K562 (cell line): ENCODE results near the gene KCNC3. TPM values are rescaled to one million over a fixed set of nuclear protein-coding genes. Genes with fewer than 3 reads are reported as not detected.

ENCODE experiments used
- EP300 ChIP-seq: IDR thresholded peaks from 2 replicates; pipeline ENCODE4 v1.6.1; 2012; ENCODE audit warnings: low read length, improper control_type of control experiment
- GABPB1 ChIP-seq: sonication (generic); formaldehyde crosslinking; IDR thresholded peaks from 2 replicates; pipeline ENCODE4 v1.8.0; 2022; ENCODE audit warnings: mild to moderate bottlenecking, missing genetic modification reagents
- JUND ChIP-seq, 2 experiments: IDR thresholded peaks; 2 replicates in 1 of 2; 3 replicates in 1 of 2; pipeline ENCODE4 v1.6.1; 2011; ENCODE audit warnings: borderline replicate concordance in 2 of 2, low read depth in 2 of 2, low read length in 2 of 2, improper control_type of control experiment in 1 of 2, missing biosample characterization in 1 of 2, missing genetic modification characterization in 1 of 2, missing genetic modification reagents in 1 of 2
- KHSRP ChIP-seq: fragments of 450-650 bp; IDR thresholded peaks from 2 replicates; pipeline ENCODE4 v1.6.1; 2017
- L3MBTL2 ChIP-seq: fragments of 450-650 bp; IDR thresholded peaks from 2 replicates; pipeline ENCODE4 v1.6.1; 2016; ENCODE audit warnings: mild to moderate bottlenecking, moderate library complexity
- LEF1 ChIP-seq: fragments of 450-650 bp; IDR thresholded peaks from 2 replicates; pipeline ENCODE4 v1.6.1; 2016; ENCODE audit warnings: mild to moderate bottlenecking
- PHTF2 ChIP-seq: fragments of 250-450 bp; sonication (Bioruptor Pico); IDR thresholded peaks from 2 replicates; pipeline ENCODE4 v1.5.0; 2021; ENCODE audit warnings: mild to moderate bottlenecking
- THRAP3 ChIP-seq: fragments of 450-650 bp; IDR thresholded peaks from 2 replicates; pipeline ENCODE4 v1.6.1; 2016; ENCODE audit warnings: mild to moderate bottlenecking, inconsistent platforms, borderline replicate concordance
- ZBTB7A ChIP-seq: IDR thresholded peaks from 2 replicates; pipeline ENCODE4 v1.6.1; 2011; ENCODE audit warnings: low read depth, mild to moderate bottlenecking, low read length, moderate library complexity, borderline replicate concordance; ENCODE audit not compliant: control insufficient read depth
- ZNF124 ChIP-seq: sonication (generic); formaldehyde crosslinking; IDR thresholded peaks from 2 replicates; pipeline ENCODE4 v1.8.1; 2022; ENCODE audit warnings: missing genetic modification reagents
- ZNF311 ChIP-seq: fragments of 250-450 bp; sonication (Bioruptor Pico); IDR thresholded peaks from 2 replicates; pipeline ENCODE4 v1.4.0; 2020; ENCODE audit warnings: mild to moderate bottlenecking, moderate library complexity
- polyA plus RNA-seq, 8 experiments: library from polyadenylated mRNA; depleted of rRNA in 4 of 8; stranded (reverse) in 5 of 8; unstranded in 3 of 8; fragments of >200 nt; fragmentation: Nextera tagmentation in 2 of 8; fragmentation: Illumina TruSeq in 1 of 8; extraction: Ambion mirVana in 2 of 8; extraction: Trizol in 1 of 8; gene quantifications; 2 replicates each; pipeline versions ENCODE4 v1.2.1 to v1.2.3, GENCODE V29; 2011 to 2014; ENCODE audit warnings: inconsistent platforms in 1 of 8, missing spikeins in 1 of 8
- total RNA-seq, 7 experiments: library from RNA; depleted of rRNA in 6 of 7; stranded (reverse); fragments of >200 nt in 6 of 7; fragmentation: Illumina TruSeq in 2 of 7; extraction: Trizol in 2 of 7; gene quantifications; 2 replicates each; pipeline versions ENCODE4 v1.2.1 to v1.2.3, GENCODE V29; 2011 to 2021; ENCODE audit warnings: low replicate concordance in 1 of 7
- TF ChIP-seq, protein P1 (sequence below): sonication (generic); formaldehyde crosslinking; IDR thresholded peaks from 2 replicates; pipeline ENCODE4 v1.8.1; 2022; ENCODE audit warnings: missing genetic modification reagents
- TF ChIP-seq, protein P2 (sequence below), 2 experiments: fragments of 450-650 bp; IDR thresholded peaks; 2 replicates each; pipeline ENCODE4 v1.6.1; 2016; ENCODE audit warnings: mild to moderate bottlenecking in 2 of 2, borderline replicate concordance in 1 of 2, low read depth in 1 of 2, moderate library complexity in 1 of 2
- TF ChIP-seq, protein P3 (sequence below): IDR thresholded peaks from 3 replicates; pipeline ENCODE4 v1.6.1; 2011; ENCODE audit warnings: borderline replicate concordance, mild to moderate bottlenecking, moderate library complexity; ENCODE audit not compliant: insufficient read length; ENCODE audit errors: extremely low read depth

Gene KCNC3
- total and polyA plus RNA-seq, 9 of the 15 experiments (the other 6 are each of a cell fraction or from before 2014, with no cell fraction given) = 0.03 to 26.2 (median 2.0) TPM

DNA sequence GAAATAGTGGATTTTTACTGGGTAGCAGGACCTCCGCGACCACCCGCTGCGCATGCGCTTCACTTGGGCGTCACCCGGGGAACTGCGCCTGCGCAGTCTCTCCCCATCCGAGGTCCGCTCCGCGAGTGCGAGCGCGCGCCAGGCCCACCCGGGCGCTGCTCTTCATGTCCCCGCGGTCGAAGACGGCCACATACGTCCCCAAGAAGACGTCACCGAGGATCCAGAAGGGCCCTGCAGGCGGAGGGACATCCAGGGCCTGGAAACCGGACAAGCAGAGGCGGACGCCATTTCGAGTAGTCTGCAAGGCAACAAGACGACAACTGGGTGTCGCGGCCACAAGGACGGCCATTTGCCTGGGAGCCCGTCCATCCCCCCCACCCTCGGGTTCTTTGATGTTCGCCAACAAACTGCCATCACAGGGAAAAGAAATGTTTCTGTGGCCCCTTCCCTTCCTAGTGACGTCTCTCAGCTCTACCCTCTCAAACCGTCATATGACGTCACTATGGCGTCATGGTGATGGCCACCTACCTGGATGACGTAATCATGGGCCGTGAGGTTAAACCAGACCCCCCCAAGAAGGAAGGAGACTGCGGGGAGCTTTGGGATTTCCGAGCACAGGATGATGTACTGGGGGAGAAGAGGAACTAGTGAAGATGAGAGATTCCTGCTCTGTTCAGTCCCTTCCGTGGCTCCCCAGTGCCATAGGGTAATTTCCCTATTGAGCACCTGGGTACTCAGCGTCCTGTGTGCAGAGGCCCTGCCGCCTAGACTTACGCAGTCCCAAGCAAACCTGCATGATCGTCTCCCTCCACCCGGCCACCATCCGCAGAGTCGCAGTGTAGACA, 29.5 kb upstream of the KCNC3 start (continued):
- TF ChIP-seq, protein P1, sequence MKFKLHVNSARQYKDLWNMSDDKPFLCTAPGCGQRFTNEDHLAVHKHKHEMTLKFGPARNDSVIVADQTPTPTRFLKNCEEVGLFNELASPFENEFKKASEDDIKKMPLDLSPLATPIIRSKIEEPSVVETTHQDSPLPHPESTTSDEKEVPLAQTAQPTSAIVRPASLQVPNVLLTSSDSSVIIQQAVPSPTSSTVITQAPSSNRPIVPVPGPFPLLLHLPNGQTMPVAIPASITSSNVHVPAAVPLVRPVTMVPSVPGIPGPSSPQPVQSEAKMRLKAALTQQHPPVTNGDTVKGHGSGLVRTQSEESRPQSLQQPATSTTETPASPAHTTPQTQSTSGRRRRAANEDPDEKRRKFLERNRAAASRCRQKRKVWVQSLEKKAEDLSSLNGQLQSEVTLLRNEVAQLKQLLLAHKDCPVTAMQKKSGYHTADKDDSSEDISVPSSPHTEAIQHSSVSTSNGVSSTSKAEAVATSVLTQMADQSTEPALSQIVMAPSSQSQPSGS (CRISPR knock-in tag) = peak; percentile 95; the same call in 1 of the 2 replicates
- TF ChIP-seq THRAP3 = peak; percentile 89; the same call in 1 of the 2 replicates
- peak; percentile 12; the same call in 1 of the 2 replicates for TF ChIP-seq ZNF311
- no peak for TF ChIP-seq EP300
- TF ChIP-seq PHTF2 (CRISPR knock-in tag) = no peak
- TF ChIP-seq, protein P2, sequence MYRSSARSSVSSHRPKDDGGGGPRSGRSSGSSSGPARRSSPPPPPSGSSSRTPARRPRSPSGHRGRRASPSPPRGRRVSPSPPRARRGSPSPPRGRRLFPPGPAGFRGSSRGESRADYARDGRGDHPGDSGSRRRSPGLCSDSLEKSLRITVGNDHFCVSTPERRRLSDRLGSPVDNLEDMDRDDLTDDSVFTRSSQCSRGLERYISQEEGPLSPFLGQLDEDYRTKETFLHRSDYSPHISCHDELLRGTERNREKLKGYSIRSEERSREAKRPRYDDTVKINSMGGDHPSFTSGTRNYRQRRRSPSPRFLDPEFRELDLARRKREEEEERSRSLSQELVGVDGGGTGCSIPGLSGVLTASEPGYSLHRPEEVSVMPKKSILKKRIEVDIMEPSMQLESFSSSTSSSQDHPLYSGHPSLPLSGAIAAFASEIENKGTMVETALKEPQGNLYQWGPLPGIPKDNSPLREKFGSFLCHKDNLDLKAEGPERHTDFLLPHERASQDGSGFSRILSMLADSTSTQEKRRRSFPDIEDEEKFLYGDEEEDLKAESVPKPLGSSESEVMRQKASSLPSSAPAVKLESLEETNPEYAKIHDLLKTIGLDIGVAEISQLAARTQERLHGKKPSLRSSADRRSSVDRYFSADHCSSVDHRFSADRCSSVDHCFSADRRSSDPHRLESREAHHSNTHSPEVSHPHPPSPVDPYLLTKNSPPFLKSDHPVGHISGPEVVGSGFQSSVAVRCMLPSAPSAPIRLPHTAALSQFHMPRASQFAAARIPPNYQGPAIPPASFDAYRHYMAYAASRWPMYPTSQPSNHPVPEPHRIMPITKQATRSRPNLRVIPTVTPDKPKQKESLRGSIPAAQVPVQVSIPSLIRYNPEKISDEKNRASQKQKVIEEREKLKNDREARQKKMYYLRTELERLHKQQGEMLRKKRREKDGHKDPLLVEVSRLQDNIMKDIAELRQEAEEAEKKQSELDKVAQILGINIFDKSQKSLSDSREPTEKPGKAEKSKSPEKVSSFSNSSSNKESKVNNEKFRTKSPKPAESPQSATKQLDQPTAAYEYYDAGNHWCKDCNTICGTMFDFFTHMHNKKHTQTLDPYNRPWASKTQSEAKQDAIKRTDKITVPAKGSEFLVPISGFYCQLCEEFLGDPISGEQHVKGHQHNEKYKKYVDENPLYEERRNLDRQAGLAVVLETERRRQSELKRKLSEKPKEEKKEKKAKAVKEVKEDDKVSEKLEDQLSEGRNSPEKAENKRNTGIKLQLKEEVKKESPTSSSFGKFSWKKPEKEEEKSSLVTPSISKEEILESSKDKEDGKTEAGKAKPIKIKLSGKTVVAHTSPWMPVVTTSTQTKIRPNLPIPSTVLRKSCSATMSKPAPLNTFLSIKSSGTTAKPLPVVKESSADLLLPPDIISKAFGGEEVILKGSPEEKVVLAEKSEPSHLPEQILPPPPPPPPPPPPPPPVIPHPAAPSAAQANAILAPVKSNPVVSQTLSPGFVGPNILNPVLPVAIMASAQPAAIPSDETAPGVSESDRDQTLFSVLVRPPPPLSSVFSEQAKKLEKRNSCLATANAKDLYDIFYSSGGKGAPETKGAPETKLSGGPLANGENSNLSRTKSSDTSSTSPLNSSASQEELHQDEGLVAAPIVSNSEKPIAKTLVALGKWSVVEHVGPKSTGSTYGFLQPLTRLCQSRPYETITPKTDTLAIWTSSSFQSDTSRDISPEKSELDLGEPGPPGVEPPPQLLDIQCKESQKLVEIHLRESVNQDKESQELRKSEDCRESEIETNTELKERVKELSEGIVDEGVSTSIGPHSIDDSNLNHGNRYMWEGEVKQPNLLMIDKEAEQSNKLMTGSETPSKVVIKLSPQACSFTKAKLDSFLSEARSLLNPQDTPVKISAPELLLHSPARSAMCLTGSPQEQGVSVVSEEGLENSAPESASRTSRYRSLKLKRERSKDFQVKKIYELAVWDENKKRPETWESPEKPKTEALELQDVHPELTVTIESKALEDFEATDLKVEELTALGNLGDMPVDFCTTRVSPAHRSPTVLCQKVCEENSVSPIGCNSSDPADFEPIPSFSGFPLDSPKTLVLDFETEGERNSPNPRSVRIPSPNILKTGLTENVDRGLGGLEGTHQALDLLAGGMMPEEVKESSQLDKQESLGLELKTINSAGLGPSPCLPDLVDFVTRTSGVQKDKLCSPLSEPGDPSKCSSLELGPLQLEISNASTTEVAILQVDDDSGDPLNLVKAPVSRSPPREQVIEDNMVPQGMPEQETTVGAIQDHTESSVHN (IDR thresholded peaks at IDR 0.05; ENCODE audit: borderline replicate concordance in 1 of 2, low read depth in 1 of 2) = peak in 1 of 2 experiments; percentile 78; a peak in 1 of 4 replicates
- TF ChIP-seq KHSRP = peak; percentile 100
- TF ChIP-seq LEF1 = peak; percentile 49; the same call in 1 of the 2 replicates
- TF ChIP-seq, protein P3, sequence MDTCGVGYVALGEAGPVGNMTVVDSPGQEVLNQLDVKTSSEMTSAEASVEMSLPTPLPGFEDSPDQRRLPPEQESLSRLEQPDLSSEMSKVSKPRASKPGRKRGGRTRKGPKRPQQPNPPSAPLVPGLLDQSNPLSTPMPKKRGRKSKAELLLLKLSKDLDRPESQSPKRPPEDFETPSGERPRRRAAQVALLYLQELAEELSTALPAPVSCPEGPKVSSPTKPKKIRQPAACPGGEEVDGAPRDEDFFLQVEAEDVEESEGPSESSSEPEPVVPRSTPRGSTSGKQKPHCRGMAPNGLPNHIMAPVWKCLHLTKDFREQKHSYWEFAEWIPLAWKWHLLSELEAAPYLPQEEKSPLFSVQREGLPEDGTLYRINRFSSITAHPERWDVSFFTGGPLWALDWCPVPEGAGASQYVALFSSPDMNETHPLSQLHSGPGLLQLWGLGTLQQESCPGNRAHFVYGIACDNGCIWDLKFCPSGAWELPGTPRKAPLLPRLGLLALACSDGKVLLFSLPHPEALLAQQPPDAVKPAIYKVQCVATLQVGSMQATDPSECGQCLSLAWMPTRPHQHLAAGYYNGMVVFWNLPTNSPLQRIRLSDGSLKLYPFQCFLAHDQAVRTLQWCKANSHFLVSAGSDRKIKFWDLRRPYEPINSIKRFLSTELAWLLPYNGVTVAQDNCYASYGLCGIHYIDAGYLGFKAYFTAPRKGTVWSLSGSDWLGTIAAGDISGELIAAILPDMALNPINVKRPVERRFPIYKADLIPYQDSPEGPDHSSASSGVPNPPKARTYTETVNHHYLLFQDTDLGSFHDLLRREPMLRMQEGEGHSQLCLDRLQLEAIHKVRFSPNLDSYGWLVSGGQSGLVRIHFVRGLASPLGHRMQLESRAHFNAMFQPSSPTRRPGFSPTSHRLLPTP = no peak
- TF ChIP-seq ZNF124 = no peak
- peak; percentile 97 for TF ChIP-seq JUND (IDR thresholded peaks at IDR 0.05; ENCODE audit: borderline replicate concordance, low read depth, low read length)
- peak; percentile 99 for TF ChIP-seq JUND (tag; IDR thresholded peaks at IDR 0.05; ENCODE audit: borderline replicate concordance, low read depth, low read length)
- TF ChIP-seq L3MBTL2 = peak; percentile 88
- peak; percentile 93 for TF ChIP-seq ZBTB7A
- peak; percentile 79 for TF ChIP-seq GABPB1 (CRISPR knock-in tag)
